ENCODE results near the gene THSD7A.

The THSD7A gene

DNA sequence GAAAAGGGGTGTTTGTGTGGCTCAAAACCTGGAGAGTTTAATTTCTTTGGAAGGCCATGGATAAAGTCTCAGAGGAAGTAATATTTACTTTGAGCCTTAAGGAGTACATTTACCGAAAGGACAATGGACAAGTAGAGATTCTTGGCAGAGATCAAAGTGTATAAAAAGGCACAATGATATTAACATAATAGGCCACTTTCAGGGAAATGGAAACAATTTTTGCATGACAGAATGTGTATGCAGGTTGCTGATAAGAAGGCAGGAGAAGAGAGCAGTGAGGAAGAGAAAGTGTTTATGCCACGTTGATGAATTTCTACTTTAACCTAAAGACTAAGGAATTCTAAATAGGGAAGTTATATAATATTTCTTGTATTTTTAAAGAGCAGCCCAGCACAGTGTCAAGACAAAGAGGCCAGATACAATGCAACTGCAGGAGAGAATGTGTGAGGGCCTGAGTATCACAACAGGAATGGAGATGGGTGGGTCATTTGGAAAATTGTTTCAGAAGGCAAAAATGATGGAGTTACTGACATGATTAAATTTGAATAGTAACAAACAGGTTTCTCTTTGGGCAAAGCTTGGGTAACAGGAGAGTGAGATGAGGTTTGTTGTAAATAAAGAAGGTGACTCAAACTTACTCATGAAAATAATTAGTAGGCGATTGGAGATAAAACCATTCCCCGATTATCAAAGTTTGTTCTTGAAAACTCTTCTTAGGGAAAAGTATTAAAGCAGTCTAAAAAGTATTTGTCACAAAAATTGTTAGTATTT is 84.1 kb downstream of the THSD7A start:
- no peaks in the 10 kb centered on the region for H3K4me1 ChIP-seq (ENCODE audit: control insufficient read depth, insufficient read depth, low read length)

DNA sequence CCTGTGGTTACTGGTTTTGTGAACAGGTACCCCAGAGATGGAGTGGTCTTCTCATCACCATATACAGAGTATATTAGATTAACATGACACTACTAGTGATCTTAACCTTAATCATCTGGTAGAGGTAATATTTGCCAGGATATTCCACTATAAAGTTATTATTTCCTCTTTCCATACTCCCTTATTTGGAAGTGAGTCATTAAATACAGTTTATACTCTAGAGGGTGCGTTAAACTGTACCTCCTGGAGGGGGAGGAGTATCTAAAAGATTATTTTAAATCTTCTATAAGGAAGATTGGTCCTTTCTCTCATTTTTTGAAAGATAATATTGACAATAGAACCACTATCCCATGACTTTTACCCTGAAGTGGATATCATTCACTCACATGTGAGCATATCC is 85.4 kb downstream of the THSD7A start:
- H3K27me3 ChIP-seq (ENCODE audit: control insufficient read depth, insufficient read depth, low read length), result no peaks in the 10 kb centered on the region
- no peaks in the 10 kb centered on the region for H3K36me3 ChIP-seq (ENCODE audit: control insufficient read depth, insufficient read depth, low read length)
- H3K9ac ChIP-seq (ENCODE audit: low read depth, low read length), result no peak overlapping the region
- no peaks in the 10 kb centered on the region for H3K4me1 ChIP-seq (ENCODE audit: control insufficient read depth, insufficient read depth, low read length)
- H3K4me3 ChIP-seq (ENCODE audit: low read depth, low read length), result no peak overlapping the region
- no peaks in the 10 kb centered on the region for H3K9me3 ChIP-seq (ENCODE audit: control insufficient read depth, insufficient read depth, low read length)

More for the DNA sequence above, 84.1 kb downstream of the THSD7A start:
- no peak overlapping the region for H3K4me3 ChIP-seq (ENCODE audit: low read depth, low read length)
- H3K9me3 ChIP-seq (ENCODE audit: control insufficient read depth, insufficient read depth, low read length), result no peaks in the 10 kb centered on the region
- no peaks in the 10 kb centered on the region for H3K36me3 ChIP-seq (ENCODE audit: control insufficient read depth, insufficient read depth, low read length)
- H3K9ac ChIP-seq (ENCODE audit: low read depth, low read length), result no peak overlapping the region
- H3K27me3 ChIP-seq (ENCODE audit: control insufficient read depth, insufficient read depth, low read length), result no peaks in the 10 kb centered on the region

DNA sequence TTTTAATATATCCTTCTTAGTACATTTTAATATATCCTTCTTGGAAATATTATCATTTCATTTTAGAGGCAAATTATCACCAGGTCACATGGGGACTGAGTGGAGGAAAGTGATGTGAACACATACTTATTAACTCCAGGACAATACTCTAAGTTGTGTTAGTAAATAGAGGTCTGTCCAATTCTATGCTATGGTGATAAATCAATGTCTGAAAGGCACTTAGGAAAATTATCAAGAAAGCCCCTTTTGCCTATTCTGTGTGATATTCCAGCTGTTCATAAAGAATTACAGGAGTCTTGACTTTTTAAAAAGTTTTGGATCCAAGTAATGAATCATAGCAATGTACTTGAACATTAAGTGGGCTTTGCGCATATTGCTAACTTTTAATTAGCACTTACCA is 88.5 kb downstream of the THSD7A start:
- Histone ChIP-seq H3K27me3 (ENCODE audit: control insufficient read depth, insufficient read depth, low read length) (no peaks in the 10 kb centered on the region), H3K9me3 (ENCODE audit: control insufficient read depth, insufficient read depth, low read length) (no peaks in the 10 kb centered on the region), H3K9ac (ENCODE audit: low read depth, low read length) (no peak overlapping the region), H3K4me3 (ENCODE audit: low read depth, low read length) (no peak overlapping the region), H3K4me1 (ENCODE audit: control insufficient read depth, insufficient read depth, low read length) (no peaks in the 10 kb centered on the region), H3K36me3 (ENCODE audit: control insufficient read depth, insufficient read depth, low read length) (no peaks in the 10 kb centered on the region)

- H3K27me3 ChIP-seq (ENCODE audit: control insufficient read depth, insufficient read depth, low read length), result no peaks in the 10 kb centered on the region
- no peaks in the 10 kb centered on the region for H3K9me3 ChIP-seq (ENCODE audit: control insufficient read depth, insufficient read depth, low read length)
- H3K4me1 ChIP-seq (ENCODE audit: control insufficient read depth, insufficient read depth, low read length), result no peaks in the 10 kb centered on the region
- no peaks in the 10 kb centered on the region for H3K36me3 ChIP-seq (ENCODE audit: control insufficient read depth, insufficient read depth, low read length)
- H3K4me3 ChIP-seq (ENCODE audit: low read depth, low read length), result no peak overlapping the region
- no peak overlapping the region for H3K9ac ChIP-seq (ENCODE audit: low read depth, low read length)
These were observed 89.0 kb downstream of the THSD7A start for GRCh38 chr7:11743016-11743415.

GRCh38 chr7:11742496-11742895 is 89.5 kb downstream of the THSD7A start:
- no peaks in the 10 kb centered on the region for H3K27me3 ChIP-seq (ENCODE audit: control insufficient read depth, insufficient read depth, low read length)
- no peaks in the 10 kb centered on the region for H3K9me3 ChIP-seq (ENCODE audit: control insufficient read depth, insufficient read depth, low read length)
- no peak overlapping the region for H3K9ac ChIP-seq (ENCODE audit: low read depth, low read length)
- H3K4me1 ChIP-seq (ENCODE audit: control insufficient read depth, insufficient read depth, low read length), result no peaks in the 10 kb centered on the region
- no peaks in the 10 kb centered on the region for H3K36me3 ChIP-seq (ENCODE audit: control insufficient read depth, insufficient read depth, low read length)
- no peak overlapping the region for H3K4me3 ChIP-seq (ENCODE audit: low read depth, low read length)

DNA sequence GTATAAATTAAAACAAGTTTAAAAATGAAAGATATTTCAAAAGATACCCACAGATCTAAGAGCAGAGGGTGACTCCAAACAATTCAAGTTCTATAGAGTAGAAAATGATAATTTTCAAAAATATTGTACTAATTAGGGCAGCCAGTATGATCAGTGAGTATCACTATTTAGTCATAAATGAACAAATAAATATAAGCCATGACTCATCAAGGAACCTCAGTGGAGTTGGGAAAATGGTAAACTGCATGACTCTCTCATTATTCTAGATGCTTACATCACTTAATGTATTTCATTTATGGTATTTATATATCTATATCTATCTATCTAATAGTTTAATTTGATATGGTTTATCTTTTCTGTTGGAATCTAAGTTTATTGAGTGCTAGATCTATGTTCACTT is 94.3 kb downstream of the THSD7A start:
- no peaks in the 10 kb centered on the region for H3K36me3 ChIP-seq (ENCODE audit: control insufficient read depth, insufficient read depth, low read length)
- no peaks in the 10 kb centered on the region for H3K27me3 ChIP-seq (ENCODE audit: control insufficient read depth, insufficient read depth, low read length)
- no peak overlapping the region for H3K9ac ChIP-seq (ENCODE audit: low read depth, low read length)
- no peaks in the 10 kb centered on the region for H3K9me3 ChIP-seq (ENCODE audit: control insufficient read depth, insufficient read depth, low read length)
- no peak overlapping the region for H3K4me3 ChIP-seq (ENCODE audit: low read depth, low read length)
- no peaks in the 10 kb centered on the region for H3K4me1 ChIP-seq (ENCODE audit: control insufficient read depth, insufficient read depth, low read length)

- Histone ChIP-seq H3K36me3 (ENCODE audit: control insufficient read depth, insufficient read depth, low read length) (no peaks in the 10 kb centered on the region), H3K9ac (ENCODE audit: low read depth, low read length) (no peak overlapping the region), H3K4me1 (ENCODE audit: control insufficient read depth, insufficient read depth, low read length) (no peaks in the 10 kb centered on the region), H3K27me3 (ENCODE audit: control insufficient read depth, insufficient read depth, low read length) (no peaks in the 10 kb centered on the region), H3K9me3 (ENCODE audit: control insufficient read depth, insufficient read depth, low read length) (no peaks in the 10 kb centered on the region), H3K4me3 (ENCODE audit: low read depth, low read length) (no peak overlapping the region)
These were observed 99.8 kb downstream of the THSD7A start for GRCh38 chr7:11732207-11732606.

GRCh38 chr7:11730725-11731124 is 101.3 kb downstream of the THSD7A start:
- Histone ChIP-seq H3K9me3 (ENCODE audit: control insufficient read depth, insufficient read depth, low read length) (no peaks in the 10 kb centered on the region), H3K36me3 (ENCODE audit: control insufficient read depth, insufficient read depth, low read length) (no peaks in the 10 kb centered on the region), H3K27me3 (ENCODE audit: control insufficient read depth, insufficient read depth, low read length) (no peaks in the 10 kb centered on the region), H3K9ac (ENCODE audit: low read depth, low read length) (no peak overlapping the region), H3K4me1 (ENCODE audit: control insufficient read depth, insufficient read depth, low read length) (no peaks in the 10 kb centered on the region), H3K4me3 (ENCODE audit: low read depth, low read length) (no peak overlapping the region)

GRCh38 chr7:11727864-11728263 is 104.1 kb downstream of the THSD7A start:
- no peak overlapping the region for H3K9ac ChIP-seq (ENCODE audit: low read depth, low read length)
- no peaks in the 10 kb centered on the region for H3K27me3 ChIP-seq (ENCODE audit: control insufficient read depth, insufficient read depth, low read length)
- no peak overlapping the region for H3K4me3 ChIP-seq (ENCODE audit: low read depth, low read length)
- H3K4me1 ChIP-seq (ENCODE audit: control insufficient read depth, insufficient read depth, low read length), result no peaks in the 10 kb centered on the region
- no peaks in the 10 kb centered on the region for H3K9me3 ChIP-seq (ENCODE audit: control insufficient read depth, insufficient read depth, low read length)
- H3K36me3 ChIP-seq (ENCODE audit: control insufficient read depth, insufficient read depth, low read length), result no peaks in the 10 kb centered on the region

GRCh38 chr7:11726794-11727155 is 105.2 kb downstream of the THSD7A start:
- H3K4me1 ChIP-seq (ENCODE audit: control insufficient read depth, insufficient read depth, low read length), result no peaks in the 10 kb centered on the region
- H3K9me3 ChIP-seq (ENCODE audit: control insufficient read depth, insufficient read depth, low read length), result no peaks in the 10 kb centered on the region
- no peaks in the 10 kb centered on the region for H3K27me3 ChIP-seq (ENCODE audit: control insufficient read depth, insufficient read depth, low read length)
- no peak overlapping the region for H3K4me3 ChIP-seq (ENCODE audit: low read depth, low read length)
- H3K36me3 ChIP-seq (ENCODE audit: control insufficient read depth, insufficient read depth, low read length), result no peaks in the 10 kb centered on the region
- no peak overlapping the region for H3K9ac ChIP-seq (ENCODE audit: low read depth, low read length)

- Histone ChIP-seq H3K4me1 (ENCODE audit: control insufficient read depth, insufficient read depth, low read length) (no peaks in the 10 kb centered on the region), H3K9ac (ENCODE audit: low read depth, low read length) (no peak overlapping the region), H3K9me3 (ENCODE audit: control insufficient read depth, insufficient read depth, low read length) (no peaks in the 10 kb centered on the region), H3K27me3 (ENCODE audit: control insufficient read depth, insufficient read depth, low read length) (no peaks in the 10 kb centered on the region), H3K4me3 (ENCODE audit: low read depth, low read length) (no peak overlapping the region), H3K36me3 (ENCODE audit: control insufficient read depth, insufficient read depth, low read length) (no peaks in the 10 kb centered on the region)
These were observed 105.8 kb downstream of the THSD7A start for GRCh38 chr7:11726001-11726793.

DNA sequence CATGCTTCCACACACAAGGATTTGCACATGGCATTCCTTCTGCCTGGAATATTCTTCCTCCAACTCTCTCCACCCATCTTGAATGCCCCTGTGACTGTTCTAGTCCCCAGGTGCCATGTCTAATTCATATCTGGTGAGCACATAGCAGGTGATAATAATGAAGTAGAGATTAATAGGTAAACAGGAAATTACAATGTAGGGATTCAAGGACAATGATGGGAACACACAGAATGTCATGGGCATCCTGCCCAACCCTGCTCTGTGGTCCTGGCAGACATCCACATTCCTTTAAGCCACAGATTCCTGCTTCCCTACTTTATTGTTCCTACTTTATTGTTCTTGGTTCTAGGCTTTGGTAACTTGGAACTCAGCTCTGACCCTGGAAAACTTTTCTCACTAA is 115.8 kb downstream of the THSD7A start:
- Histone ChIP-seq H3K36me3 (ENCODE audit: control insufficient read depth, insufficient read depth, low read length) (no peaks in the 10 kb centered on the region), H3K9me3 (ENCODE audit: control insufficient read depth, insufficient read depth, low read length) (no peaks in the 10 kb centered on the region), H3K4me3 (ENCODE audit: low read depth, low read length) (no peak overlapping the region), H3K27me3 (ENCODE audit: control insufficient read depth, insufficient read depth, low read length) (no peaks in the 10 kb centered on the region), H3K9ac (ENCODE audit: low read depth, low read length) (no peak overlapping the region), H3K4me1 (ENCODE audit: control insufficient read depth, insufficient read depth, low read length) (no peaks in the 10 kb centered on the region)
